PC-3 (cell line): ENCODE measurements around the gene ZBTB16. TPM values are rescaled to one million over a fixed set of nuclear protein-coding genes. Genes with fewer than 3 reads are reported as not detected.

Experiments
- ATAC-seq: fragments of 200-7000 bp; cut with Tn5 transposase; 2 replicates; pipeline ENCODE4 v1.9.1; 2020; ENCODE audit warnings: mild to moderate bottlenecking, moderate library complexity
- BruUV-seq: library from RNA; stranded (reverse); fragments of 400-500 nt; replicated peaks from 2 replicates; lab custom pipeline; 2021; lab: Mats Ljungman, UMichigan
- CTCF ChIA-PET: fragments of 300-600 bp; sonication (Branson Sonifier 250); formaldehyde crosslinking; loops from one replicate; lab custom pipeline; 2022; ENCODE audit warnings: antibody characterized with exemption; lab: Charles Lee
- POLR2A ChIA-PET: fragments of 300-600 bp; sonication (Branson Sonifier 250); formaldehyde crosslinking; loops from one replicate; lab custom pipeline; 2022; ENCODE audit warnings: antibody characterized with exemption; ENCODE audit not compliant: unreplicated experiment; lab: Charles Lee
- DNase-seq: peaks from one replicate; pipeline ENCODE4 v3.0.0-alpha.2; 2015
- H2AFZ ChIP-seq: fragments of 300-600 bp; sonication (generic); 2 replicates; pipeline ENCODE4 v1.6.0; 2016; ENCODE audit warnings: antibody characterized with exemption, low read length
- H3F3A ChIP-seq: fragments of 300-600 bp; sonication (generic); one replicate; pipeline ENCODE4 v1.6.0; 2017; ENCODE audit warnings: antibody characterized with exemption, low read length, control low read depth, mild to moderate bottlenecking; ENCODE audit not compliant: unreplicated experiment
- H3K27ac ChIP-seq: fragments of 300-600 bp; sonication (generic); 2 replicates; pipeline ENCODE4 v1.5.1; 2016; ENCODE audit warnings: mild to moderate bottlenecking, low read length
- H3K27me3 ChIP-seq: fragments of 300-600 bp; sonication (generic); 2 replicates; pipeline ENCODE4 v1.6.1; 2016; ENCODE audit warnings: low read length, mixed read lengths
- H3K36me3 ChIP-seq: fragments of 300-600 bp; sonication (generic); 2 replicates; pipeline ENCODE4 v1.6.1; 2016; ENCODE audit warnings: low read depth, mixed run types, low read length, mixed read lengths
- H3K4me1 ChIP-seq: fragments of 300-600 bp; sonication (generic); 2 replicates; pipeline ENCODE4 v1.5.1; 2016; ENCODE audit warnings: low read length; ENCODE audit not compliant: insufficient read depth
- H3K4me2 ChIP-seq: fragments of 300-600 bp; sonication (generic); 2 replicates; pipeline ENCODE4 v1.6.0; 2016; ENCODE audit warnings: low read length
- H3K4me3 ChIP-seq: fragments of 300-600 bp; sonication (generic); 2 replicates; pipeline ENCODE4 v1.5.1; 2016; ENCODE audit warnings: mild to moderate bottlenecking, low read length, mixed read lengths
- H3K79me2 ChIP-seq: fragments of 300-600 bp; sonication (generic); 2 replicates; pipeline ENCODE4 v1.6.1; 2017; ENCODE audit warnings: low read length, mixed read lengths
- H3K9ac ChIP-seq: fragments of 300-600 bp; sonication (generic); 2 replicates; pipeline ENCODE4 v1.6.0; 2016; ENCODE audit warnings: mild to moderate bottlenecking, low read length
- H3K9me2 ChIP-seq: fragments of 300-600 bp; sonication (generic); replicated peaks from 2 replicates; pipeline ENCODE4 v1.6.1; 2016; ENCODE audit warnings: mixed run types, low read length, mixed read lengths
- H3K9me3 ChIP-seq: fragments of 300-600 bp; sonication (generic); 2 replicates; pipeline ENCODE4 v1.6.1; 2016; ENCODE audit warnings: low read length, mixed read lengths
- H4K20me1 ChIP-seq: fragments of 300-600 bp; sonication (generic); 2 replicates; pipeline ENCODE4 v1.6.1; 2016; ENCODE audit warnings: low read length, mixed read lengths
- CTCF ChIP-seq: fragments of 300-600 bp; sonication (generic); conservative IDR thresholded peaks from 2 replicates; pipeline ENCODE4 v1.5.1; 2017; ENCODE audit warnings: antibody characterized with exemption, low read depth, mild to moderate bottlenecking, low read length
- EZH2 ChIP-seq: fragments of 300-600 bp; sonication (generic); IDR thresholded peaks from one replicate; pipeline ENCODE4 v1.6.1; 2017; ENCODE audit warnings: antibody characterized with exemption, mild to moderate bottlenecking, low read length; ENCODE audit not compliant: unreplicated experiment
- EZH2phosphoT487 ChIP-seq: fragments of 300-600 bp; sonication (generic); IDR thresholded peaks from 2 replicates; pipeline ENCODE4 v1.6.1; 2018; ENCODE audit warnings: mild to moderate bottlenecking, antibody characterized with exemption, low read length, borderline replicate concordance
- intact Hi-C: fragments of 100-400 bp; cut with micrococcal nuclease; formaldehyde crosslinking; loops from 2 replicates; pipeline ENCODE4 v1.9.0; 2023
- total RNA-seq: library from RNA; depleted of rRNA; stranded (reverse); fragments of >200 nt; gene quantifications from 2 replicates; pipeline ENCODE4 v1.2.3, GENCODE V29; 2014

Gene ZBTB16
- total RNA-seq, 1 experiment from 2014 or later, result not detected

DNA sequence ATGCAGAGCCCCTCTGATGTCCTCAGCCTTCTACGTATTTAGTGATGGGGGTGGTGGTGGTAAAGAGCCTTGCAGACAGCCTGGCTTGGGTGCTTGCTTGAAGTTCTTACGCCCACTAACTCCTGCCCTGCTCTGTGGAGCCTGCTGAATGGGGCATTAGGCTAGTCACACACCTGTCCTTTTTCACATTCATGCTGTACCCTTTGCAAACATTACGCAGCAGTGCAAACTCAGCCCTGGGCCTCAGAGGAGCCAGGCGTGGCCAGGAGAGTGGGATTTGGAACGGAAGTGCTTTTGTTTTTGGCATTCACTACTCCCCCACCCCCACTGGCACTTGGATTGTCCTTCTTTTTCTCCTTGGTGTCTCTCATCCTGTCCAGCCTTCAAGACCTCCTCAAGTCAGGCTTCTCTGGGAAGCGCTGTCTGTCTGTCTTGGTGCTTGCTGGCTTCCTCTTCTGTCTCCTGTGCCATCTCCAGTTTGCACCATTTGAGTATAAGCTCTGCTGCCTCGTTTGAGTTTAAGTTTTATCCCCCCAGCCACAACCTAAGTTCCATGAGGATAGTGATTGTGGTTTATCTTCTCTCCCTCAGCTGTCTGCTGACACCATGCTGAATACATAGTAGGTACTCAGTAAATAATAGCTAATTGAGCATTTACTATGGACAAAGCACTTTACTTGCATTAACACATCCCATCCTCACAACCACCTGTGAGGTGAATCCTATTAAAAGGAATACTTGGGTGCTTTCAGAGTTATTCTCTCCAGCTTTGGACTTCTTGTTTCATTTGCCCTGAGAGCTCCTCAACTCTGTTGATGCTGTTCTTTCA is 26.7 kb downstream of the ZBTB16 start:
- no peaks in the 10 kb centered on the region for H3K4me1 ChIP-seq
- H3K36me3 ChIP-seq, result no peaks in the 10 kb centered on the region
- no peaks in the 10 kb centered on the region for H3K79me2 ChIP-seq
- H3K9ac ChIP-seq, result no peak overlapping the region
- H4K20me1 ChIP-seq, result no peaks in the 10 kb centered on the region
- peaks cover 48% of the 10 kb centered on the region for H3K27me3 ChIP-seq
- H3K27ac ChIP-seq, result no peak overlapping the region
- TF ChIP-seq EZH2phosphoT487, result no peak
- no peak for TF ChIP-seq CTCF
- no peak overlapping the region for H3K4me2 ChIP-seq
- BruUV-seq, result no TSS peak
- H3K9me2 ChIP-seq, result no peaks in the 10 kb centered on the region
- DNase-seq (peak; percentile 32), ATAC-seq (no peak)
- H2AFZ ChIP-seq, result no peak overlapping the region
- no peak overlapping the region for H3K4me3 ChIP-seq
- intact Hi-C loops, result no loop called here
- H3F3A ChIP-seq, result no peaks in the 10 kb centered on the region
- CTCF ChIA-PET, result no interaction called here
- no peaks in the 10 kb centered on the region for H3K9me3 ChIP-seq
- POLR2A ChIA-PET, result no interaction called here

- no TSS peak for BruUV-seq
- Histone ChIP-seq H3K9me3 (no peaks in the 10 kb centered on the region), H3K9me2 (no peaks in the 10 kb centered on the region), H3K4me3 (no peak overlapping the region), H2AFZ (no peak overlapping the region), H3K79me2 (no peaks in the 10 kb centered on the region), H3K36me3 (no peaks in the 10 kb centered on the region), H3K27ac (no peak overlapping the region), H3K4me1 (no peaks in the 10 kb centered on the region), H3K27me3 (peaks cover 48% of the 10 kb centered on the region), H3K9ac (no peak overlapping the region), H3K4me2 (no peak overlapping the region), H3F3A (no peaks in the 10 kb centered on the region), H4K20me1 (no peaks in the 10 kb centered on the region)
- intact Hi-C loops, result no loop called here
- CTCF ChIA-PET, result no interaction called here
- no peak for TF ChIP-seq EZH2
- no peak for TF ChIP-seq CTCF
- TF ChIP-seq EZH2phosphoT487, result no peak
- POLR2A ChIA-PET, result no interaction called here
- DNase-seq (no peak), ATAC-seq (no peak)
Observed at GRCh38 chr11:114087025-114087424, 27.5 kb downstream of the ZBTB16 start.

DNA sequence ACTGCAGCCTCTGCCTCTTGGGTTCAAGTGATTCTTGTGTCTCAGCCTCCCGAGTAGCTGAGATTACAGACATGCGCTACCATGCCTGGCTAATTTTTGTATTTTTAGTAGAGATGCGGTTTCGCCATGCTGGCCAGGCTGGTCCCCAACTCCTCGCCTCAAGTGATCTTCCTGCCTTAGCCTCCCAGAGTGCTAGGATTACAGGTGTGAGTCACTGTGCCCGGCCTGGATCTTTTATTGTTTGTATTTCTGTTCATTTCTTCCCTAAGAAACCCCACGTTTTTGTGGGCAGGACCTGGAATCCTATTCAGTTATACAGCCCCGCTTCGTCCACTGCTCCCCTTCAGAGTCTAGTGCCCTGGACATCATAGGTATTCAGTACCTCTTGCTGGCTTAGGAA is 28.7 kb downstream of the ZBTB16 start:
- Histone ChIP-seq H3K79me2 (no peaks in the 10 kb centered on the region), H3K9me3 (no peaks in the 10 kb centered on the region), H3K36me3 (no peaks in the 10 kb centered on the region), H3K27me3 (peaks cover 48% of the 10 kb centered on the region), H3K4me1 (no peaks in the 10 kb centered on the region), H3K4me2 (no peak overlapping the region), H3K9ac (no peak overlapping the region), H3K9me2 (no peaks in the 10 kb centered on the region), H3K27ac (no peak overlapping the region), H3K4me3 (no peak overlapping the region), H3F3A (no peaks in the 10 kb centered on the region), H4K20me1 (no peaks in the 10 kb centered on the region), H2AFZ (no peak overlapping the region)
- DNase-seq (peak; percentile 23), ATAC-seq (no peak)
- no TSS peak for BruUV-seq
- intact Hi-C loops, result no loop called here
- POLR2A ChIA-PET, result no interaction called here
- TF ChIP-seq EZH2phosphoT487 (no peak), EZH2 (no peak)
- CTCF ChIA-PET, result no interaction called here
